GM10248 (cell line): ENCODE data around the gene RAD50.
"Not testable (repeated sequence)": the region's sequence is repeated elsewhere in the genome, so short reads cannot be mapped to it uniquely, and the experiment has no call there.

Experiments used
- CTCF ChIA-PET: fragments of 300-600 bp; sonication (Branson Sonifier 250); formaldehyde crosslinking; extraction: SDS; loops from one replicate; lab custom pipeline; 2021; ENCODE audit warnings: antibody characterized with exemption; lab: Yijun Ruan, JAX
- POLR2A ChIA-PET: fragments of 350-650 bp; sonication (Branson Sonifier 250); formaldehyde crosslinking; extraction: SDS; loops from one replicate; lab custom pipeline; 2020; ENCODE audit warnings: antibody characterized with exemption; lab: Yijun Ruan, JAX
- DNase-seq: peaks from one replicate; pipeline ENCODE4 v3.0.0; 2012; ENCODE audit errors: extremely low spot score
- TF ChIP-seq, protein P1 (sequence below): IDR thresholded peaks from 2 replicates; pipeline ENCODE4 v1.5.1; 2012; ENCODE audit warnings: mild to moderate bottlenecking, low read depth; ENCODE audit errors: extremely low read depth, missing control alignments, control extremely low read depth

Gene RAD50

DNA sequence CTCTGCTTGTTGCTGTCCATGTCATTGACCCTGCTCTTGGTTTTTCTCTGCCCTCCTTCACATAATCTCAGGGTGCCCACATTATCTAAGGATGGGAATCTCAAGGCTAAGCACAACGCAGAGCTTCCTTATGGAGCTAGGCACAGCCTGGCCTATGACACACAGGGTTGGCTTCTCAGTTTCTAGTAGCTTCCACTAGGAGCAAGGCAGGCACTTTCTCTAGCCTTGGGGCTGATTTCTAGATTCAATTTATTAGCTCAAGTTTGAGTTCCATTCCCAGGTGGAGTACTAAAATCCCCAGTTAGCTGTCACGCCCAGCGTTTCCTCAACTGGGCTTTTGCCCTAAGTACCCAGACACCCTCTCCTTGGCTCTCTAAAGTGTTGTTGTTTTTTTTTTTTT lies 129.4 kb downstream of the RAD50 start:
- DNase-seq = no peak
- TF ChIP-seq, protein P1, sequence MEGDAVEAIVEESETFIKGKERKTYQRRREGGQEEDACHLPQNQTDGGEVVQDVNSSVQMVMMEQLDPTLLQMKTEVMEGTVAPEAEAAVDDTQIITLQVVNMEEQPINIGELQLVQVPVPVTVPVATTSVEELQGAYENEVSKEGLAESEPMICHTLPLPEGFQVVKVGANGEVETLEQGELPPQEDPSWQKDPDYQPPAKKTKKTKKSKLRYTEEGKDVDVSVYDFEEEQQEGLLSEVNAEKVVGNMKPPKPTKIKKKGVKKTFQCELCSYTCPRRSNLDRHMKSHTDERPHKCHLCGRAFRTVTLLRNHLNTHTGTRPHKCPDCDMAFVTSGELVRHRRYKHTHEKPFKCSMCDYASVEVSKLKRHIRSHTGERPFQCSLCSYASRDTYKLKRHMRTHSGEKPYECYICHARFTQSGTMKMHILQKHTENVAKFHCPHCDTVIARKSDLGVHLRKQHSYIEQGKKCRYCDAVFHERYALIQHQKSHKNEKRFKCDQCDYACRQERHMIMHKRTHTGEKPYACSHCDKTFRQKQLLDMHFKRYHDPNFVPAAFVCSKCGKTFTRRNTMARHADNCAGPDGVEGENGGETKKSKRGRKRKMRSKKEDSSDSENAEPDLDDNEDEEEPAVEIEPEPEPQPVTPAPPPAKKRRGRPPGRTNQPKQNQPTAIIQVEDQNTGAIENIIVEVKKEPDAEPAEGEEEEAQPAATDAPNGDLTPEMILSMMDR = no peak
- ChIA-PET CTCF (interaction anchor here (0.8 to 3.3 kb wide), 8 partner anchors 9 to 90 kb away, joined by 3 to 10 read pairs (median 4); partner anchors contain the start of gene IL13), POLR2A (interaction anchor here (0.6 kb wide), 1 partner anchor 14 kb away, joined by 6 read pairs; no protein-coding TSS in a partner anchor)

DNA sequence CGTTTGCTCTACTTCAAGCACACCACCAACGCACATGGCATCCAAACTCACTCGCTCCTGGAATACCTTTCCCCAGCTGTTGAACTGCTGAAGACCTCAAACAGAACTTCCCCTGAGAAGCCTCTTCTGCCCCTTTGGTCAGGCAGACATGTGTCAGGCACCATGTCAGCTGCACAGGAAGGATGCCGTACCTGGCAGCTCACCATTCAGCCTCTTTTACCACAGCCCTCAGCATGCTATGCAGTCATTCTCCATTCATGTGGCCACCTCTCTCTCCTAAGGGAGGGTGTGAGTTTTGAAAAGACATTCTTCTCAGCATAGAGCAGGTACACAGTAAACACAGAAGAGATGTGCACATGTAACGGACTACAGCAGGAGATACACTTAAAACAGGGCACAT lies 131.2 kb downstream of the RAD50 start:
- POLR2A ChIA-PET = interaction anchor here (0.6 kb wide), 1 partner anchor 30 kb away, joined by 3 read pairs; no protein-coding TSS in a partner anchor
- TF ChIP-seq, protein P1 = no peak

DNA sequence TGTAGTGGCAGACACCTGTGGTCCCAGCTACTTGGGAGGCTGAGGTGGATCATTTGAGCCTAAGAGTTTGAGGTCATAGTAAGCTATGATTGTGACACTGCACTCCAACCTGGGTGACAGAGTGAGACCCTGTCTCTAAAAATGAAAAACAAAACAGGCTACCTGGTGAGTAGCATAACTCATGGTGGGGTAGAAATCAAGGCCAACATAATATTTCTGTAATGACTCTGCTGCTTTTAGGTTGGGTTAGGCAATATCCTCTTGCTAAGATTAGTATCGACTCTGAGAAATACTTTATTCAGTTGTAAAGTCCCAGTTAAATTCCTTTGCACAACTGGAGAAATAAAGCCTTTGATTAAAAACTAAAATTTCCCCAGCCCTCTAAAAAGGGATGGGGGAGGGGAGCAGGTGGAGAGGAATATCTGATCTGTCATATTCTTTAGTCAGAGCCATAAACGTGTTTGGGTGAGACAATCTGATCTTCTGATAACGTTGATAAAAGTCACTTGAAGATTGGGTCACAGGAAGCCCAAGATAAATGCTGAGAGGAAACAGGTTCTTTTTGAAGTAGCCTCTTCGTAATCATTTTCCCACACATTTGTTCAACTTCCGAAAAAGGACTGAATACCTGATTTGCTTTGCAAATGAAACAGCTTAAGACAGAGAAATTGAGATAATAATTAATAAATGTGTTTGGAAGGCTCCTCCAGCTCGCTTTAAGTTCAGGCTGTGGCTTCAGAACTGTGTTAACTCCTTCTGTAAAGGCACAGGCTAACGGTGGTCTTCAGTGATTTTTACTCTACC lies 132.0 kb downstream of the RAD50 start:
- CTCF ChIA-PET = interaction anchor here (1.0 to 2.7 kb wide), 8 partner anchors 7 to 187 kb away, joined by 3 to 13 read pairs (median 6); no protein-coding TSS in a partner anchor
- DNase-seq = peak; percentile 38
- TF ChIP-seq, protein P1 = no peak
- POLR2A ChIA-PET = no interaction called here

More for the DNA sequence above, 131.2 kb downstream of the RAD50 start:
- CTCF ChIA-PET = interaction anchor here (1.0 to 2.2 kb wide), 4 partner anchors 9 to 187 kb away, joined by 3 to 12 read pairs (median 3); no protein-coding TSS in a partner anchor
- no peak for DNase-seq

DNA sequence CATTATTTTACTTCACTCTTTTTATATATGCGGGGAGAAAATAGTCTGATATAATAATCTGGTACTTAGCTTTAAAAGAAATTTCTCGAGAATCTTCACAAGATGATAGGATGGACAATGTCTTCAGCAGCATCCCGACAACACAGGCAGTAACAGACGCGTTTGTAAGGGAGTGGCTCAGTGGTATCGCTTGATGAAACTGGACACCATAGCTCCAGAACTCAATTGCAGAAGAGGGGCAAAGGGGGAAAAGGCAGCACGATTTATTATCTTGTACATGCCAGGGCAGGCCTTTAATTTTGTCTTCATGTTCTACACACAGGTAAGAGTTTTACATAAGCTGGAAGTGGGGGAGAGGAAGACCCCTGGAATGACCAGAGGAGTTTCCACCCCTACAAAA lies 132.7 kb downstream of the RAD50 start:
- DNase-seq = no peak
- ChIA-PET POLR2A (interaction anchor here (1.4 kb wide), 1 partner anchor 15 kb away, joined by 3 read pairs; the partner anchor contains the start of gene IL4), CTCF (interaction anchor here (1.0 to 2.7 kb wide), 8 partner anchors 8 to 188 kb away, joined by 3 to 13 read pairs (median 6); no protein-coding TSS in a partner anchor)
- TF ChIP-seq, protein P1 = no peak

- TF ChIP-seq, protein P1 = no peak
- ChIA-PET CTCF (interaction anchor here (1.1 to 2.7 kb wide), 6 partner anchors 9 to 130 kb away, joined by 4 to 13 read pairs (median 6); no protein-coding TSS in a partner anchor), POLR2A (interaction anchor here (0.6 to 1.4 kb wide), 2 partner anchors 16 to 30 kb away, joined by 3 read pairs; partner anchors contain the start of gene IL4)
- DNase-seq = no peak
Observed at GRCh38 chr5:132690156-132690555, 133.4 kb downstream of the RAD50 start.

DNA sequence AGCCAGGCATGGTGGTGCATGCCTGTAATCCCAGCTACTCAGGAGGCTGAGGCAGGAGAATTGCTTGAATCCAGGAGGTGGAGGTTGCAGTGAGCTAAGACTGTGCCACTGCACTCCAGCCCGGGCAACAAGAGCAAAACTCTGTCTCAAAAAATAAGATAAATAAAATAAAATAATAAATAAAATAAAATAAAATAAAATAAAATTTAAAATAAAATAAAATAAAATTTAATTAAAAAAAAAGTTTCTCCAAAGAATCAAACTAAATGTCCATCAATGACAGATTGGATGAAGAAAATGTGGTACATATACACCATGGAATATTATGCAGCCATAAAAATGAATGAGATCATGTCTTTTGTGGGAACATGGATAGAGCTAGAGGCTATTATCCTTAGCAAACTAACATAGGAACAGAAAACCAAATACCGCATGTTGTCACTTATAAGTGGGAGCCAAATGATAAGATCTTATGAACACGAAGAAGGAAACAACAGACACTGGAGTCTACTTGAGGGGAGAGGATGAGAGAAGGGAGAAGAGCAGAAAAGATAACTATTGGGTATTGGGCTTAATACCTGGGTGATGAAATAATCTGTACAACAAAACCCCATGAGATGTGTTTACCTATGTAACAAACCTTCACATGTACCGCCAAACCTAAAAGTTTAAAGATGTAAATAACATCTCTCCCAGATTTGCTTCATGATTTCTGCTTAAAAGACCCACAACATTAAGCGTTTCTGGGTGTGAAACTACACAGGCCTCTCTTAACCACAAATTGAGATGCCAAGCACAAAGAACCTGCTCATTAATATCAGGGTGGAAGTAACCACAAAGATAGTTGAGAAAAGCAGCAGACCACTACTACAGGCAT lies 135.2 kb downstream of the RAD50 start:
- DNase-seq, POLR2A ChIA-PET: not testable (repeated sequence)
- CTCF ChIA-PET = interaction anchor here (2.2 to 2.7 kb wide), 2 partner anchors 11 to 30 kb away, joined by 7 to 9 read pairs; no protein-coding TSS in a partner anchor
